ENCODE measurements around the gene BLOC1S4. TPM values are rescaled to one million over a fixed set of nuclear protein-coding genes. Genes with fewer than 3 reads are reported as not detected.
A peak's percentile ranks its signal among the peaks of the same experiment; 100 is the strongest.
"Not testable (repeated sequence)": the region's sequence is repeated elsewhere in the genome, so short reads cannot be mapped to it uniquely, and the experiment has no call there.

The BLOC1S4 gene
- 24.4 and 31.8 TPM in 2 replicates for polyA plus RNA-seq (2014; cell fraction: cytosol; rRNA removed)
- 17.5 and 21.1 TPM in 2 replicates for polyA plus RNA-seq (2014; cell fraction: nucleus; rRNA removed)

- DNase-seq (ENCODE audit: low spot score), result peak; percentile 88
Measured at GRCh38 chr4:6716018-6716911, at the start of gene BLOC1S4. Gene BLOC1S4, plus strand, starts transcription at chr4:6716174. Its CDS starts 36 bp downstream, at chr4:6716210.

- DNase-seq (ENCODE audit: low spot score), result no peak
Measured at GRCh38 chr4:6668391-6668790, 47.6 kb upstream of the BLOC1S4 start.

- no peak for DNase-seq (ENCODE audit: low spot score)
Measured at GRCh38 chr4:6671648-6672047, 44.3 kb upstream of the BLOC1S4 start.

- DNase-seq (ENCODE audit: low spot score), result no peak
Measured at GRCh38 chr4:6672131-6672530, 43.8 kb upstream of the BLOC1S4 start.

- DNase-seq (ENCODE audit: low spot score), result not testable (repeated sequence)
Measured at GRCh38 chr4:6672541-6673190, 43.3 kb upstream of the BLOC1S4 start.

- DNase-seq (ENCODE audit: low spot score), result peak; percentile 46
Measured at GRCh38 chr4:6673191-6673659, 42.7 kb upstream of the BLOC1S4 start.

GRCh38 chr4:6673660-6674499 lies 42.1 kb upstream of the BLOC1S4 start:
- DNase-seq (ENCODE audit: low spot score), result peak; percentile 93

GRCh38 chr4:6674500-6675149 lies 41.3 kb upstream of the BLOC1S4 start:
- peak; percentile 44 for DNase-seq (ENCODE audit: low spot score)

GRCh38 chr4:6676722-6677558 lies 39.0 kb upstream of the BLOC1S4 start:
- no peak for DNase-seq (ENCODE audit: low spot score)

- no peak for DNase-seq (ENCODE audit: low spot score)
Measured at GRCh38 chr4:6680372-6681034, 35.5 kb upstream of the BLOC1S4 start.

GRCh38 chr4:6681191-6681590 lies 34.8 kb upstream of the BLOC1S4 start:
- DNase-seq (ENCODE audit: low spot score), result no peak

GRCh38 chr4:6682862-6683590 lies 32.9 kb upstream of the BLOC1S4 start:
- DNase-seq (ENCODE audit: low spot score), result no peak

- DNase-seq (ENCODE audit: low spot score), result no peak
Measured at GRCh38 chr4:6684656-6685055, 31.3 kb upstream of the BLOC1S4 start.

GRCh38 chr4:6686104-6686787 lies 29.7 kb upstream of the BLOC1S4 start:
- no peak for DNase-seq (ENCODE audit: low spot score)

GRCh38 chr4:6687947-6688878 lies 27.8 kb upstream of the BLOC1S4 start:
- DNase-seq (ENCODE audit: low spot score), result no peak

GRCh38 chr4:6688879-6689505 lies 27.0 kb upstream of the BLOC1S4 start:
- DNase-seq (ENCODE audit: low spot score), result no peak

GRCh38 chr4:6689506-6689960 lies 26.4 kb upstream of the BLOC1S4 start:
- no peak for DNase-seq (ENCODE audit: low spot score)

All from SK-N-DZ (cell line).